OCI-LY7 (cell line): ENCODE data around the gene EEF1AKMT3. TPM values are rescaled to one million over a fixed set of nuclear protein-coding genes. Genes with fewer than 3 reads are reported as not detected.

ENCODE experiments used
- BruUV-seq: library from RNA; stranded (reverse); fragments of 400-500 nt; replicated peaks from 2 replicates; lab custom pipeline; 2021; lab: Mats Ljungman, UMichigan
- CTCF ChIA-PET: fragments of 300-600 bp; sonication (Branson Sonifier 250); formaldehyde crosslinking; loops from one replicate; lab custom pipeline; 2022; ENCODE audit warnings: antibody characterized with exemption; ENCODE audit not compliant: unreplicated experiment; lab: Charles Lee
- POLR2A ChIA-PET: fragments of 300-600 bp; sonication (Branson Sonifier 250); formaldehyde crosslinking; loops from one replicate; lab custom pipeline; 2022; ENCODE audit warnings: antibody characterized with exemption; lab: Charles Lee
- DNase-seq: peaks from one replicate; pipeline ENCODE4 v3.0.0-alpha.2; 2015; ENCODE audit warnings: low spot score
- H2AFZ ChIP-seq: fragments of 200-600 bp; sonication (generic), shearing (Covaris generic); 2 replicates; pipeline ENCODE4 v1.6.1; 2014; ENCODE audit warnings: mild to moderate bottlenecking, antibody characterized with exemption, low read length, moderate library complexity
- H3K27ac ChIP-seq: fragments of 200-600 bp; sonication (generic); 2 replicates; pipeline ENCODE4 v1.5.1; 2014; ENCODE audit warnings: mixed run types, low read depth, mild to moderate bottlenecking, moderate library complexity, low read length, inconsistent platforms; ENCODE audit not compliant: poor library complexity, severe bottlenecking
- H3K36me3 ChIP-seq: fragments of 200-600 bp; sonication (generic); 2 replicates; pipeline ENCODE4 v1.6.1; 2014; ENCODE audit warnings: mild to moderate bottlenecking, antibody characterized with exemption, low read length, moderate library complexity, mixed read lengths; ENCODE audit not compliant: insufficient read depth
- H3K4me1 ChIP-seq: fragments of 200-600 bp; sonication (generic); 2 replicates; pipeline ENCODE4 v1.5.1; 2014; ENCODE audit warnings: mild to moderate bottlenecking, low read length; ENCODE audit not compliant: insufficient read depth, poor library complexity, severe bottlenecking
- H3K4me2 ChIP-seq: fragments of 200-600 bp; sonication (generic); 2 replicates; pipeline ENCODE4 v1.6.1; 2014; ENCODE audit warnings: mild to moderate bottlenecking, low read length
- H3K4me3 ChIP-seq: fragments of 200-600 bp; sonication (generic); 2 replicates; pipeline ENCODE4 v1.5.1; 2014; ENCODE audit warnings: mild to moderate bottlenecking, low read depth, low read length; ENCODE audit not compliant: poor library complexity, severe bottlenecking
- H3K79me2 ChIP-seq: fragments of 200-600 bp; sonication (generic); 2 replicates; pipeline ENCODE4 v1.6.1; 2016; ENCODE audit warnings: low read depth, mild to moderate bottlenecking, low read length, moderate library complexity, mixed read lengths; ENCODE audit not compliant: insufficient read depth
- H3K9me2 ChIP-seq: fragments of 200-600 bp; sonication (generic); 2 replicates; pipeline ENCODE4 v1.6.1; 2016; ENCODE audit warnings: mild to moderate bottlenecking, low read length, mixed read lengths; ENCODE audit not compliant: insufficient read depth
- H3K9me3 ChIP-seq: fragments of 200-600 bp; sonication (generic); 2 replicates; pipeline ENCODE4 v1.6.1; 2014; ENCODE audit warnings: mild to moderate bottlenecking, mixed run types, low read length, mixed read lengths
- H4K20me1 ChIP-seq: fragments of 200-600 bp; sonication (generic); 2 replicates; pipeline ENCODE4 v1.6.1; 2014; ENCODE audit warnings: mild to moderate bottlenecking, antibody characterized with exemption, low read length, moderate library complexity, mixed read lengths; ENCODE audit not compliant: insufficient read depth
- EZH2phosphoT487 ChIP-seq: fragments of 200-600 bp; sonication (generic); IDR thresholded peaks from 2 replicates; pipeline ENCODE4 v1.6.1; 2018; ENCODE audit warnings: low read depth, borderline replicate concordance, mild to moderate bottlenecking, mixed run types, antibody characterized with exemption, low read length, moderate library complexity, mixed read lengths
- intact Hi-C: fragments of 100-400 bp; cut with micrococcal nuclease; formaldehyde crosslinking; loops from one replicate; pipeline ENCODE4 v1.10.0; 2022; ENCODE audit not compliant: unreplicated experiment
- total RNA-seq, 2 experiments: library from RNA; depleted of rRNA in 1 of 2; stranded (reverse); fragments of >200 nt in 1 of 2; shearing (Covaris generic) in 1 of 2; gene quantifications; 2 replicates each; pipeline ENCODE4 v1.2.3, GENCODE V29; 2014 to 2022
- TF ChIP-seq, protein P1 (sequence below): fragments of 200-600 bp; sonication (generic); conservative IDR thresholded peaks from 2 replicates; pipeline ENCODE4 v1.5.1; 2014; ENCODE audit warnings: mild to moderate bottlenecking, antibody characterized with exemption, low read length, moderate library complexity, mixed read lengths

The EEF1AKMT3 gene
- total RNA-seq, 2 experiments from 2014 or later = 3.4 to 6.3 TPM

GRCh38 chr12:57757771-57758170 lies 14.6 kb upstream of the EEF1AKMT3 start:
- POLR2A ChIA-PET = no interaction called here
- no peak overlapping the region for H3K4me2 ChIP-seq
- H3K4me1 ChIP-seq = peaks cover 30% of the 10 kb centered on the region
- no peak for TF ChIP-seq EZH2phosphoT487
- TF ChIP-seq, protein P1, sequence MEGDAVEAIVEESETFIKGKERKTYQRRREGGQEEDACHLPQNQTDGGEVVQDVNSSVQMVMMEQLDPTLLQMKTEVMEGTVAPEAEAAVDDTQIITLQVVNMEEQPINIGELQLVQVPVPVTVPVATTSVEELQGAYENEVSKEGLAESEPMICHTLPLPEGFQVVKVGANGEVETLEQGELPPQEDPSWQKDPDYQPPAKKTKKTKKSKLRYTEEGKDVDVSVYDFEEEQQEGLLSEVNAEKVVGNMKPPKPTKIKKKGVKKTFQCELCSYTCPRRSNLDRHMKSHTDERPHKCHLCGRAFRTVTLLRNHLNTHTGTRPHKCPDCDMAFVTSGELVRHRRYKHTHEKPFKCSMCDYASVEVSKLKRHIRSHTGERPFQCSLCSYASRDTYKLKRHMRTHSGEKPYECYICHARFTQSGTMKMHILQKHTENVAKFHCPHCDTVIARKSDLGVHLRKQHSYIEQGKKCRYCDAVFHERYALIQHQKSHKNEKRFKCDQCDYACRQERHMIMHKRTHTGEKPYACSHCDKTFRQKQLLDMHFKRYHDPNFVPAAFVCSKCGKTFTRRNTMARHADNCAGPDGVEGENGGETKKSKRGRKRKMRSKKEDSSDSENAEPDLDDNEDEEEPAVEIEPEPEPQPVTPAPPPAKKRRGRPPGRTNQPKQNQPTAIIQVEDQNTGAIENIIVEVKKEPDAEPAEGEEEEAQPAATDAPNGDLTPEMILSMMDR = no peak
- H2AFZ ChIP-seq = no peak overlapping the region
- no TSS peak for BruUV-seq
- H3K9me3 ChIP-seq = no peaks in the 10 kb centered on the region
- no peak overlapping the region for H3K4me3 ChIP-seq
- DNase-seq = no peak
- CTCF ChIA-PET = no interaction called here
- no peaks in the 10 kb centered on the region for H3K9me2 ChIP-seq
- intact Hi-C loops = loop anchor here (2.0 kb wide), 1 partner anchor 141 kb away; no protein-coding TSS in a partner anchor
- H3K27ac ChIP-seq = no peak overlapping the region
- H4K20me1 ChIP-seq = peaks cover 10% of the 10 kb centered on the region; the same call in 1 of the 2 replicates
- peaks cover 46% of the 10 kb centered on the region for H3K36me3 ChIP-seq
- peaks cover 7% of the 10 kb centered on the region; the same call in 1 of the 2 replicates for H3K79me2 ChIP-seq

DNA sequence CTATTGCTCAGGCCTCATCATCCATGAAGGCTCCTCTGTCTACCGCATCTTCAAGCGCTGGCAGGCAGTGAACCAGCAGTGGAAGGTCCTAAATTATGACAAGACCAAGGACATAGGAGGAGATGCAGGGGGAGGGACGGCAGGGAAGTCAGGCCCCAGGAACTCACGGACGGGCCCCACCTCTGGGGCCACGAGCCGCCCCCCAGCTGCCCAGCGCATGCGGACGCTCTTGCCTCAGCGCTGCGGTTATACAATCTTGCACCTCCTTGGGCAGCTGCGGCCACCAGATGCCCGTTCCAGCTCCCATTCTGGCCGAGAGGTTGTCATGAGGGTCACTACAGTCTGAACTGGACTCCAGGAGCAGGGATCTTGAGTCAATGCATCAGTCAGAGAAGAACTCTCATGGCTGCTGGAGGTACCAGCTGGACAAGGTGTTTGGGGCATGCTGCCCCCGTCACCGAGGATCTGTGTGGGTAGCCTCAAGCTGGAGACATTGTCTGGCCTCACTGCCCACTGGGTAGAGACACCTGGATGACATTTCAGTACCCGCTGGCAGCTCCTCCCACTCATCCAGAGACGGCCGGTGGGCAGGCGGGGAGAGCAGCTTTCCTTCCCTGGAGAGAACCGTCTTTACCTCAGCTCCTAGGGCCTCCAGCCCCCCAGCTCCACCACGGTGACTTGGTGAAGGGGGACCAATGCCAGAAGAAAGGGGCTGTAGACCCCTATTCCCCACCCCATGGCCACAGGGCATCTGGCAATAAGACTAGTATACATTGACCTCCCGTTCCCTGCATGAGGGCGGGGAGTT lies 13.7 kb upstream of the EEF1AKMT3 start:
- H4K20me1 ChIP-seq = peaks cover 10% of the 10 kb centered on the region; the same call in 1 of the 2 replicates
- CTCF ChIA-PET = no interaction called here

More for the DNA sequence above, 13.7 kb upstream of the EEF1AKMT3 start:
- no peak overlapping the region for H2AFZ ChIP-seq
- H3K27ac ChIP-seq = no peak overlapping the region
- H3K4me3 ChIP-seq = no peak overlapping the region
- BruUV-seq = no TSS peak
- H3K79me2 ChIP-seq = peaks cover 7% of the 10 kb centered on the region; the same call in 1 of the 2 replicates
- H3K9me2 ChIP-seq = no peaks in the 10 kb centered on the region
- H3K4me2 ChIP-seq = no peak overlapping the region
- DNase-seq = no peak
- intact Hi-C loops = no loop called here
- H3K9me3 ChIP-seq = no peaks in the 10 kb centered on the region
- TF ChIP-seq EZH2phosphoT487 = no peak
- TF ChIP-seq, protein P1 = no peak
- H3K4me1 ChIP-seq = peaks cover 21% of the 10 kb centered on the region
- H3K36me3 ChIP-seq = peaks cover 50% of the 10 kb centered on the region
- POLR2A ChIA-PET = interaction anchor here (0.5 to 1.1 kb wide), 2 partner anchors 14 to 55 kb away, joined by 3 read pairs; partner anchors contain the start of genes EEF1AKMT3 and METTL1
